ENCODE results near the gene HSP90AA1.
"Not testable (repeated sequence)": the region's sequence is repeated elsewhere in the genome, so short reads cannot be mapped to it uniquely, and the experiment has no call there.

GRCh38 chr14:102135456-102135855 lies 48.6 kb upstream of the HSP90AA1 start:
- TF ChIP-seq CTCF, EP300 (IDR thresholded peaks at IDR 0.05): not testable (repeated sequence)
